Transverse colon (tissue), 4 donors: Measurements from ENCODE around the gene PXDC1.

Source experiments
- EP300 ChIP-seq: sonication (generic); formaldehyde crosslinking; IDR thresholded peaks from one replicate; pipeline ENCODE4 v1.6.1; 2017; ENCODE audit warnings: antibody characterized with exemption, low read depth
- POLR2A ChIP-seq: fragments of 450-650 bp; IDR thresholded peaks from one replicate; pipeline ENCODE4 v1.6.1; 2016; ENCODE audit warnings: antibody characterized with exemption, mild to moderate bottlenecking, moderate library complexity
- POLR2AphosphoS5 ChIP-seq, 3 donors: sonication (generic); formaldehyde crosslinking; IDR thresholded peaks; one replicate each; pipeline ENCODE4 v1.6.1; 2016; ENCODE audit warnings: antibody characterized with exemption in 3 of 3
- TF ChIP-seq, protein P1 (sequence below), 5 experiments: fragments of 200-600 bp in 3 of 5; fragments of 450-650 bp in 2 of 5; sonication (generic) in 3 of 5; IDR thresholded peaks; 1 replicate in 2 of 5; 2 replicates in 3 of 5; pipeline ENCODE4 v1.5.1; 2016 to 2017; ENCODE audit warnings: antibody characterized with exemption in 5 of 5, inconsistent platforms in 3 of 5, mild to moderate bottlenecking in 2 of 5, moderate library complexity in 1 of 5

DNA sequence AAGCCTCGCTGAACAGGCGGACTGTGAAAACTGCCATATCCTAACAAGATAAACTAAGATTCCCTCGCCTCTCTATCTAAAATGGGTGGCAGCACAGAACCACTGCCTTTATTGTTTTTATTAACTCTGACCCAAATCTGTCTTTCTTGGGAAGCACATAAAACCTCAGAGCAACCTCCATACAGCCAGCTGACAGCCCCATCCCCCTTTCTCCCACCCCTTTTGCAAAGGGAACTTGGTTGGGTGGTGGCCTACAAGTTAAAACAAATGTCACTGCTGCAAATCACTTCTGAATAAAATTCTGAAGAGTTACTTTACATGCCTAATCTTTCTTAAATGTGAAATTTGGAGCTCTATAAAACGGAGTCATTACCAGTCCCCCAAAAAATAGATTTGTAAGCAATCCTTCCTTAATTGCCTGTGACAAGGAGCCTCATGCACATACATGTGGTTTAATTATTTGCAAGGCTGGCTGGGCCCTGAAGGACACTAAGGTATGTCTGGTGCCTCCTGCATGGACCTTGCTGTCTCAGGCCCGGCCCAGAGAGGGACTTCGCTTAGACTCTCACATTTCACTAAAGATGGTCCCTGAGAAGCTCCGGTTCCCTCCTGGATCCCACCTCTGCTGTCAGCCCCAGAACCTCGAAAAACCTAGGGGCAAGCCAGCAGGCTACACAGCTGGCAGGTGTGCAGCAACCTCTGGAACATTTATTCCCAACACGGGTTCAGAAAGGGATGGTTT is 21.7 kb downstream of the PXDC1 start:
- TF ChIP-seq POLR2AphosphoS5 (IDR thresholded peaks at IDR 0.05), result no peak
- TF ChIP-seq EP300, result no peak
- TF ChIP-seq, protein P1, sequence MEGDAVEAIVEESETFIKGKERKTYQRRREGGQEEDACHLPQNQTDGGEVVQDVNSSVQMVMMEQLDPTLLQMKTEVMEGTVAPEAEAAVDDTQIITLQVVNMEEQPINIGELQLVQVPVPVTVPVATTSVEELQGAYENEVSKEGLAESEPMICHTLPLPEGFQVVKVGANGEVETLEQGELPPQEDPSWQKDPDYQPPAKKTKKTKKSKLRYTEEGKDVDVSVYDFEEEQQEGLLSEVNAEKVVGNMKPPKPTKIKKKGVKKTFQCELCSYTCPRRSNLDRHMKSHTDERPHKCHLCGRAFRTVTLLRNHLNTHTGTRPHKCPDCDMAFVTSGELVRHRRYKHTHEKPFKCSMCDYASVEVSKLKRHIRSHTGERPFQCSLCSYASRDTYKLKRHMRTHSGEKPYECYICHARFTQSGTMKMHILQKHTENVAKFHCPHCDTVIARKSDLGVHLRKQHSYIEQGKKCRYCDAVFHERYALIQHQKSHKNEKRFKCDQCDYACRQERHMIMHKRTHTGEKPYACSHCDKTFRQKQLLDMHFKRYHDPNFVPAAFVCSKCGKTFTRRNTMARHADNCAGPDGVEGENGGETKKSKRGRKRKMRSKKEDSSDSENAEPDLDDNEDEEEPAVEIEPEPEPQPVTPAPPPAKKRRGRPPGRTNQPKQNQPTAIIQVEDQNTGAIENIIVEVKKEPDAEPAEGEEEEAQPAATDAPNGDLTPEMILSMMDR (IDR thresholded peaks at IDR 0.05), result no peak
- TF ChIP-seq POLR2A, result no peak
